Measurements from ENCODE around the gene SPARCL1.

The SPARCL1 gene

DNA sequence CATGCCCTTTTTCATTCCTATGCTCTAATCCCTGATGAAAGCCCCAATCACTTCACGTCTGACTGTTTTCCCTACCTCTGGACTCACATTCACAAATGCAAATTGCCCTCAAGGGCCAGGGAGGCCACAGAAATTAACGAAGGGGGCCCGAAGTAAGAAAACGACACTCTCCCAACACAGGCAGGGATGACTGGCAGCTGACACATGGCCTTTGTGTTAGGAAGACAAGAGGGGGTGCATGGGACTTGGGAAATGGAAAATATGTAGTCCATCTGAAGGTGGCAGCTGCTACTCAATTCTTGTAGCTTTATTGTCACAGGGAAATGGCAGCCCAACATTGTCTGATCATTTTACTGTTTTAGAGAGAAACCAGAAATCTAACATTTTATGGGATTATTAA lies 12.3 kb upstream of the SPARCL1 start:
- DNase-seq (no peak), ATAC-seq (no peak)

DNA sequence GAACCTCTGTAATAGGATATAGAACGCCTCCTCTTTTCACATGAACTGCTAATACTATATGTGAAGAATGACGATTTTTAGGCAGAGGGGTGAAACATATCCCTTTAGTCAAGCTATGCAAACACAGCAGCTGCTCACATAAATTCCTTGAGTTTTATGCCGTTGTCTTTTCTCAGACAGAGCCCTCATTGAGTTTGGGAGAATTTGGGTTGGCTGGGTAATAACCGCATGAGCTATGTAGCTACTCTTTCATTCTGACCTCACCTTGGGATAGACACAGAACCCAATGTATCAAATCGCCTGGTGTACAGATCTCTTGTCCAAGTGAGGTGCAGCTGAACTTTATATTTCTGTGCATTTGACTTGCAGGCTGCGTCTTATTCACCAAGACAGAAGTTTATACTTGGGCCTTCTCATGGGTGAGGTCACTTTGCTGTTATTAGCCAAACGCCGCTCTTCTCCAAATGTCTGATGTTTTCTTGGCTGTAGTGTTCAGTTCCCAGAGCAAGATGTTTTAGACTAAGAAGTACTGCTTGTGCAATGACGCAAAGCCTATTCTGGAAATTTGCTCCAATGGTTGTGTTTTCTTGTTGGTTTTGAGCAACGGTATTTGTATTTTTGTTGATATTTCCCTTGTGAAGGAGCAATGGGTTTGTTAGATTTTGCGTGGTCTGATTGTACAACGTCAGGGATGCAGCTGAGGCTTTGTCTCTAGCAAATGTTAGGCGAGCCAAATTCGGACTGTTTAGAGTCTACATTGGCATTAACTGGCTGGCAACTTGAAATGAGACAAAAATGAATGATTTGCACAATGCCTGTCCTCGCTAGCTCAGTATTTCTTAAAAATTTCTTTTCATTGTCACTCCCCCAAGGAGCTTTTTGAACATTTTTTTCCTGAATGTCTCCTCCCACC lies 11.2 kb upstream of the SPARCL1 start:
- ATAC-seq (no peak), DNase-seq (no peak)

DNA sequence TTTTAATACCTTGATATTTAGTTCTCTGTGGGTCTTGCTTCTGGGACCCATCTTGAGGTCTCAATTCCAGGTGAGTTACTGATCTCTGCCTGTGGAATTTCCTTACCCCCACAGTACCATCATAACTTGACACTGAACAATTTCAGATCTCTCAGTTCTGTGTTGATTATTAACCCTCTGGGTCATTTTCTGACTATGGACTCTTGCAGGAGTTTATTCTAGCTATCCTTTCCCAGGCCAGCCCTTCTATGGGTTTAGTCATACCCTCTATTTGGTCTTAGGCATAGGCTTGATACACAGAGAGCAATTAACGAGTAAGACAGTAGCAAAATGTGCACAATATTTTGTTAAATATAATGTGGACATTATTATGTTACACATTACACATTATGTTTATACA lies 3.7 kb upstream of the SPARCL1 start:
- no peak for ATAC-seq

DNA sequence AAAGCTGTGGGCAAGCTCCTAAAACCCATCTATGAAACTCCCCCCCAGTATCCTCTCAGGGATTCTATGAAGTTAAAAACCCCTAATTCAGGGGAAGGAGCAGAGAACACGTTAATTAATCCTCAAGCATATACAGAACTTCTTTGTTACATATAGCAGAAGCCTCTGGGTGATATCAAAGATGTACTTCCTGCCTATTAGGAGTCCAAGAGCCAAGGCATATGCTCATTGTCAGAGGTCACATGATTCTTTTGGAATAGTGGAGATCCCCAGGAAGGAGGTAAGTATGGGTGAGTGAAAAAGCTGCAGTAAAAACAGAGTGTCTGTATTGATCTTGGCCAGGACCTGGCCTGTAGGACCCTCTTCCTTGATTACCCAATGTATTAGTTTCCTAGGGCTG lies 2.9 kb upstream of the SPARCL1 start:
- DNase-seq (no peak), ATAC-seq (no peak)

More for the DNA sequence above, 3.7 kb upstream of the SPARCL1 start:
- DNase-seq = no peak

DNA sequence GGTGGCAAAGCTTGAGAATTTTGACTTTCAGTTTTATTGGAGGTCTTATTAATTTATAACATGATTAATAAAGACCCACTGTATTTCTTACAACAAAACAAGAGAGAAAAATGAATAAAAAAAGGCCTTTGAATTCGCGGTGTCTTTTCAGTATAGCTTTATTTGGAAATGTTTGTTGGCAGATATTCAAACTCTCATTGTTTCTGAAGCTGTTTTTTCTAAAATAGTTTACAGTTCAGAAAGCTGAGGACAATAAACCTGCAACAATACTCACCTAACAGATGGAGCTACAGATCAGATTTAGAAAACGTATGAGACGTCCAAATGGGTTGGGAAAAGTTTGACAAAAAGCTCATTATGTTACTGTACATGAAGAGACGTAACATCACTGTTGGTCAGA lies 2.4 kb upstream of the SPARCL1 start:
- ATAC-seq = no peak

DNA sequence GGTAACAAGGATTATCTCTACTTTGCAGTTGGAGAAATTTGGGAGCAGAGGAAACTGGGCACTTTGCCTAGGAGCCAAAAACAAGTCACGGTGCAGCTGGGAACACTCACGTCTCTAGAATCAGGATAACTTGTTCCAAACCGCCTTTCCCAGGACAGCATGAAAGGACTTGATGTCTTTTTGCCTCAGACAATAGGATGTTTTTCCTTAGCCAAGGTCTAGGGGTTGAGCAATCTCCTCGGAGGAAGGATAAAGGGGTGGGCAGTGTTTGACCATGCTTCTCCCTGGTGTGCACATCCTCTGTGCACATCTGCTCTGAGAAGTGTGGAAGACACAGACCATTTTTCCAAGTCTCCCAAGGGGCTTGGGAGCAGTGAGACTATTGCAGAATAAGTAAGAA lies 1.7 kb upstream of the SPARCL1 start:
- DNase-seq (no peak), ATAC-seq (no peak)

More for the DNA sequence above, 2.4 kb upstream of the SPARCL1 start:
- no peak for DNase-seq

DNA sequence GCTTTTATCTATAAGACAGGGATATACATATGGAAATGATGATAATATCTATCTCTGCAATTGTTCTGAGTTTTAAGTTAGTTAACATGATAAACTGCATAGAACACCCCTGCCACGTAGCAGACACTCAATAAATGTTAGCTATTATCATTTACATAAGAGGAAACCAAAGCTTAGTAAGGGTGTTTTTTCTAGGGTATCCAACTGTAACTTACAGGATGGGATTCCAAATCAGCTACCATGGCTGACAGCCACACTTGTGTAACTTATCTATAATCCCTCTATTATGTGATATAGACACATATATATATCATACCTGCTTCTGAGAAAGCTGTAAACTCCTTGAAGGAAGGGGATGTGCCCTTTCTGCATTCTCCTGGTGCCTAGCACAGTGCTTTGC lies 1.1 kb upstream of the SPARCL1 start:
- ATAC-seq = no peak
- no peak for DNase-seq

DNA sequence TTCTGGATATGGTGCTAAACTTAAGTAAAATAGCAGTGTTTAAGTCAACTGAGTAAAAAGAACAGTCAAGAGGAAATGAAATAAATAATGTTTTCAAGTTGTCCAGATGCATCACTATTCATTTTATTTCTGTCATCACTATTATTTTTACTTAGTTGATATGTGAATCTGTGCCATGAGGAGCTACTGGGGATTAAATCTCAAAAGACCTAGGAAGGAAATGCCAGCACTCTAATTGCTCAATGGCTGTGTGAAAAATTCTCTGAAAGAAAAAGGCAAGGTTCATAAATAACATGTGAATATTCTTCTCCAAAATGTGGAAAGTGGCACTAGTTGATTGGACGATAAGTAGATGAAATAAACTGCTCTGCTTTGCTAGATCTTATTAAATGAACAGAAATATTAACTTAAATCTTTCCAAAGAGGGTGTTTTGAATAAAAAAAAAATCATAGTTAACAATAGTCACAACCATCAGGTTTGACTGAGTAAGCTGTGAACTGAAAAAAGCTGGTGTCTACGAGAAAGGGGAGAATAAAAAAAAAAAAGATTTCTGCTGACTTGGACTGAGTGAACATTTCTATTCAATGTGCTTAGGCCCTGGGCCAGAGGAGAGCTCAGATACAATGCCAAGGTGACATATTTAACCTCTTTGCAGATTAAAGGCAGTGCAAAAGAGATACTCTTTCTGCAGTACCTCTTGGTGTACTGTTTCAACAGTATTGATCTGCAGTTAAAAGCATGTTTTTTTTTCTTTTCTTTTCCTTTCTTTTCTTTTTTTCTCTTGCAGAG lies 1.6 kb downstream of the SPARCL1 start:
- ATAC-seq = no peak
- DNase-seq = no peak

DNA sequence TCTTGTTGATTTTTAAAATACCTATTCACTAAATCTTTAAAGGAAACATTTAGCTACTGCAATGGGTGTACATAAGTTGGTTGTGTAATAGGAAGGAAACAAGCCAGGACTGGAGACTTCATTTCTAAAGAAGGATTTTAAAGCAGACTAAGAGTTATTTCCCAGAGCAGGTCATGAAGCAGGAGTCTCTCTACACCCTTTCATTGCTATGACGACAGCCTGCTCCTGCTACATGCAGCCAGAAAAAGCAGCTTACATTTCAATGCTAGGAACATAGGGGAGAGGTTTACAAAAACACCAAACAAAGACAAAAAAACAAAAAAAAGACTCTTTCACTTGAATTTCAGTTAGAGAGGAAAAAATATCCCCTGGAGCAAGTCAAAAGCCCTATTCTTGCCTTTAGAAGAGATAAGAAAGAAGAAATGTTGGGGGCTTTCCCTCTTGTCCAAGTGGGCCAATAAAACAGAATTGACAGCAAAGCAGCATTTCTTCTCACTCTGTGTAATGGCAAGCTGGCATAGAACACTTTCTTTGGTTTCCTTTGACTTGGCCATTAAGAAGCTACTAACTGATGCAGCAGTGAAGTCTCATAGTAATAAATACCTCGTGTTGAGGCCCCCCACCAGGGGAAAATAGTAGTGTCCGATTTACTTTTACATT lies 3.4 kb downstream of the SPARCL1 start:
- DNase-seq (no peak), ATAC-seq (no peak)

DNA sequence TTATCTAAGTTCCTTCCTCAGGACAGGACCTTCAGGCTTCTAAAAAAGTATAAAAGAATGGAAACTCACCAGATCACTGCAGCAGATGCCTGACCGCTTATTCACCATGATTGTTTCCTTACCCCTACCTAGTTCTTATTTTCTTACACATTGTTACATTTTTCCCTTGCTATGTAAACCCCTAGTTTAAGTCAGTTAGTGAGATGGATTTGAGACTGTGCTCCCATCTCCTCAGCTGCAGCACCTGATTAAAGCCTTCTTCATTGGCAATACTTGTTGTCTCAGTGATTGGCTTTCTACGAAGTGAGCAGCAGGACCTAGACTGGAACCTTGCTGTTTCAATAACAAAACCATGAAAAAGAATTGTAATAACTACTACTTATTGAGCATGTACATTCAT lies 4.7 kb downstream of the SPARCL1 start:
- ATAC-seq = no peak
- DNase-seq = no peak

DNA sequence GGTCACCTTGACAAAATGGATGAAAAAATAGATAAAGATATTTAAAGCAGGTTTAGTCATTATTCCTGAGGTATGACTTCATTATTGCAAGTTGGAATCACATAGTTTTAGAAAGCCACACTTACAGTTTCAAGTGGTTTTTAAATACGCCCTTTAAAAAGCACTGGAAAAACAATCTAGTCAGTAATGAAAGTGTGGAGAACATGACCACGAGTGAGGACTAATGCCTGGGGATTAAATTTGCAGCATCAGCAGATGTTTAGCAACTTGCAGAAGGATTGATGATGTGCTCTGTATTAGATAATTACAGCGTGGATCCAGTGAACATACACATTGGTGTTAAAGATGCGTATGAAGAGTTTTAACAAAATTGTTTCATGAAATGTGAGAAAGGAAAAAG lies 5.9 kb downstream of the SPARCL1 start:
- DNase-seq (no peak), ATAC-seq (no peak)

DNA sequence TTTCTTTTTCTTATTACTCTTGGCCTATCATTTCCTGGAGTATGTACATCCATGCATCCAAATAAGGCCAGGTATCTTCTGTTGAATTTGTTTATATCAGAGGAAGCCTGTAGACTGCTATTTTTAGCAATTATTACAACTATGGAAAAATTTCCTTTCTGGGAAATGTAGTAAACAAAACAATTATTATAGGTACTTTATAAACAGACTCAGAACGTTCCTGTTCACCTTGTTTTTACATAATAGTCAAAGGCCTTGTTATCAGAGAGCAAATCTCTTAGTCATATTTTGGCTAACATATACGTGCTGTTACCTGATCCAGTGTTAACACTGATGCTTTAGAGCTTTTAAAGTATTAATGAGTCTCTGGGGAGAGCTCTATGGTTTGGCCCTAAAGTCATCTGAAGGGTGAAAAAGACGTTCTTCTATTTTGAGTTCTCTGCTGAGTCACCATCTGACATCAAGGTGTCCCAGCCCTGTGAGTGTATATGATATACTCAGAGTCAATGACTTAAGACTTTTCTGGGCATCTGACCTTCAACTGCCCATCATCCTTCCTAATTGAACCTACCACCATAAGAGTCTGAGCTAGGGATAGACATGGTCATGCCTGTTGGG lies 7.3 kb downstream of the SPARCL1 start:
- ATAC-seq = no peak
- DNase-seq = no peak

DNA sequence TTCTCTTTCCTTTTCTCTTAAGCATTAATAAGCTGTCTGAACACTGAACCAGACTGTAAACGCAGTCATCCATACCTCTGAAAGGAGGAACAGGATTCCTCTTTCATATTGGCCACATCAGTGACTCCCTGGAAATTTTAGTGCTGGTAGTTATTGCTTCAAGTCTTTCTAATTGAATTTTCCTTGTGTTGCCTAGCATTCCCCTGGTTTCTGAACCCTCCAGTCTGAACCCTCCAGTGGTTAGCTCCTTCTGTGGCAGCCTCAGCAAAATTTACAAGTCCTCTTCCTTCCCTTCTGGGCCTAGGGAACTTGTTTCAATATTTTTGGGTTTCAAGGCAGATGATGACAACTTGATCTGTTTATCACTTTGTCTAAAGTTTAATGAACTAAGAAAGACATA lies 7.9 kb downstream of the SPARCL1 start:
- ATAC-seq (no peak), DNase-seq (no peak)

DNA sequence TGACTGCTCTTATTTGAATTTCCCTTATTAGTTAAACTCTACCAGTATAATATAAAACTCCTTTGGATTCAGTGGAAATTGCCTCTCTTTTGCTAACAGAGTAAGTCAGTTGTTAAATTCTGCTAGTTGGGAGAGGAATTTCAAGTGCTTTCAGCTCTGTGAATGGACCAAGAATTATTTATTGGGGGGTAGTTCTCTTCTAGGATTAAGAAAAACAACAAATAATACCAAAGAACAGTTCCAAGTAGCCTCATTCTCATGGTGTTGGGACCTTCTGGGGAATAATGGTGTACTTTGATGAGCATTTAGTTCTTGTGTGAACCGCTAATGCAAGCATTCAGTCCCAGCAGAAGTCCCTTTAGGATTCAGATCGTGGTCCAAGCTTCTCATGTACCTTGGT lies 11.6 kb downstream of the SPARCL1 start:
- no peak for ATAC-seq

DNA sequence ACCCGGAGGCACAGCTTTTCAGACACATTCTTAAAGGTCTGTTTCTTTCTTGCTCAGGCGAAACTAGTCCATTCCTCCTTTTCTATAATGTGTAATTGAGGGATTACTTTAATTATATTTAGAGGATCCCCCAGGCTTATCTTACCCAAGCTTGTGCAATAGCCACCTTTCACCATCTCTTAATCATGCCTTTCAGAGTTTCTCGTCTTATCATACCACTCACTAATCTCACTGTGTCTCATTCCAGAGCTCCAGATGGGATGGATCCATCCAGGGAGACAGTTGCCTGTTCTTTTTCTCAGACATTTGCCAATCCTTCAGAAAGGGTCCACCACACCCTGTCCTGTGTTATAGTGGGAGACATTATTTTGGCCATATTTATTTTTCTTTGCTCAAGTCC lies 12.5 kb downstream of the SPARCL1 start:
- ATAC-seq (no peak), DNase-seq (no peak)

More for the DNA sequence above, 11.6 kb downstream of the SPARCL1 start:
- DNase-seq = no peak

DNA sequence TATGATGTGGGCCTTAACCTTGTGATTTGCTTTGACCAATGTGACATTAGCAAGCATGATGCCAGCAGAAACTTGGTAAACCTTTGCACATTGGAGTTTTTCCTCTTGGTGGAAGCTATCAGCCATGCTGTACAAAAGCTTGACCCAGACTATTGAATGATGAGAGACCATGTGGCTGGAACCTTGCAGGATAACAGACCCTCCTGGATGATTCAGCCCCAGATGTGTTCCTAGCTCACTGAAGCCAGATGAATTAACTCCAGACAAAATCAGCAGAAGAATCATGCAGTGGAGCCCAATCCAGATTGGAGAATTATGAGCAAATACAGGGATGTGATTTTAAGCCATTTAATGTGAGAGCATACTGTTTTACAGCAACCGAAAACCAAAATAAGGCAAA lies 16.8 kb downstream of the SPARCL1 start:
- DNase-seq = no peak
- ATAC-seq = no peak

DNA sequence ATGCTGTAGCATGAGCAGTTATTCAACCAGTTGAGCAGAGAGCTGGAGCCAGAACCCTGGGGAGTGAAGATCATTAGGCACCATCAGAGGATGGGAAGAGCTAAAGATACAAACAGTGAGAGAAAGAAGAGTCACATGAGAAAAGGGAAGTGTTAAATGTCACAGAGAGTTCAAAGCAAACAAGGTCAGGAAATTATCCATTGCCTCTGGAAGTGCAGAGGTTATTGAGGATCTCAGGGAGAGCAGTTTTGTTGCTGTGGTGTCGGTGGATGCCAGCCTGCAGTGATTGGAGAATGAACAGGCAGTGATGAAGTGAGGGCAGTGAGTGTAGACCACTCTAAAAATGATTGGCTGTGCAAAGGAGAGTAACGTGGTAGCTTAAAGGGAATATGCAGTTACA lies 17.7 kb downstream of the SPARCL1 start:
- ATAC-seq = no peak
- DNase-seq = no peak

DNA sequence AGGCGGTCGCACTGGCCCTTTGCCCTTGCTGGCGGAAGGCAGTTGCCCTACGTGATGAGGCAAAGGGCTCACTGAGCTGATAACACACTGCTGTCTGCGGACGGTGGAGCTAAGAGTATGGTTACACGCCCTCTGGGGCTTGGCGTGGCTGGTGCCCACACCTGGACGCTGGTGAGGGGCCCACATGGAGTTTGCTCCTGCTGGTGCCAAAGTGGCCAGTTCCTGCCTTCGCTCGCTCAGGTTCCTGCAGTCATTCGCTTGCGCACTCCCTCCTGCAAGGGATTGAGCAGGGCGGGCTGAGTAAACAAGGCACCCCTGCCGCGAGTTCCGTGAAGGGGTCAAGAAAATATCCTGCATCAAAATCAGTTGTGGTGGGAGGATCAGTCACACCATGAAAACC lies 18.4 kb downstream of the SPARCL1 start:
- DNase-seq (no peak), ATAC-seq (no peak)

DNA sequence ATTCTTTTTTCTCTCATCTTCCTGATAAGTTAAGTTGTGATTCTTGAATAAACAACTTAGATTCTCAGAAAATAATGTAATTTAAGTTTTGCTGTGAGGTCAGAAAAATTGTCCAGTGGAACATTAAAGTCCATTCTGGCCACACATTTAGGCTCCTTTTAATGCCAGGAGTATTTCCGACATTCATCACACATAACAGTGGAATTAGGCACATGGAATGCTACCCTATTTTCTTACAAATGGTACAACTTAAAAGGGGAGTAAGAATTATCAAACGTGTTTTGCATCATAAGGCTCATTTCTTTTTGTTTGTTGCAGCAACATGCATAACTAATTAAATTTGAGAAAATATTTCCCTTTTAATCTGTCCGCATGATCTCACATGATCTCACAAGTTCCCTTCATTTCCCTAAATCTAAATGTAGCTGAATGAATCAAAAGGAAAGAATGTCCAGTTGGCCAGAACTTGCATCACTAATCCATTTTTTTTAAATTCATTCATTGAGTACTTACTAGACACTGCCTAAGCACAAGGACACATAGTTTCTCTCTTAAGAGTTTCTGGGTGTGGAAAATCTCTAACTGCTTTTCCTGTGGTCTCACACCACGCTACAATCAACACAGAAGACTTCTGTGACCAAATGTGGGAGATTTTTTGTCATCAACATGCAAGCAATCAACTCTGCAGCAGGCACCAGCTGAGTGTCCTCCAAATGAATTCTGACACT lies 22.0 kb downstream of the SPARCL1 start:
- no peak for DNase-seq
- no peak for ATAC-seq

DNA sequence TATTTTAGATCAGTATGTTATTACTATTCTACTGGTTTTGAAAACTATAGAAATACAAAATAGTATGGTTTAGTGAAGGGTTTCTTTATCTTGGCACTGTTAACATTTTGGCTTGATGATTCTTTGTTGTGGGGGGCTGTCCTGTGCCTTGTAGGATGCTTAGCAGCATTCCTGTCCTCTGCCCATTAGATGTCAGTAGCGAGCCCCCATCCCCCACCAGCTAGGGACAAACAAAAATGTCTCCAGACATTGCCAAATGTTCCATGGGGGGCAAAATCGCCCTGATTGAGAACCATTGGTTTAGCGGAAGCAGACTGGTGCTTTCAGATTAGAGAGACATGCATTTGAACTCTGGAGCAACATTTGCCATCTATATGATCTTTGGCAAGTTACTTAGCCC lies 23.3 kb downstream of the SPARCL1 start:
- peak; percentile 5 for DNase-seq
- no peak for ATAC-seq

DNA sequence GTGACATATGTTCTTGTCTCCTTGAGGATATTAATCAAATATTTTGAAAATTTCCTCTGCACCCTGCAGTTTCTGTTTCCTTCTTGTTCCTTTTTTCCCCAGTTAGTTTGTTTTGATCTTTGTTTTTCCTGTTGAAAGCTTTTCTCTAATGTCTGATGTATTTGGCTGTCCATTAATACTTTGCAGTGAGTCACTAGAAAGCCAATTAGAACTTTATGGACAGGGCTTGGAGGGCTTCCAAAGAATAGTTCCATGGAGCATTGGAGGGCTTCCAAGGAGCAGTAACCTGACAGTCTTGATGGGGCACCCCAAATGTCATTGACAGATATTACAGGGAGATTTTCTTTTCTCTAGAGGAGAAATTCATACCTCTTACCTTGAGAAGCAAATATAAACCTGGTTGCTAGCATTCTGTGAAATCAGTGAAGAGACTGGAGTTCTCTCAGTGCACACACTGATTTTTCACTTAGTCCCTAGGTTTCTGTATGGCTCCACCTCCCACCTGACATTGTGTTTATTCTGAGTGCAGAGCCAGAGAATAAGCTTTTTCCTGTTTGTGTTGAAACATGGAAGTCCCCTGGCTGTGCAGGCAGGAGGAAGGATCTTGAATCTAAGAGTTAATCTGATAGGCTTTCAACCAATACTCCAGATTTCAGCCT lies 26.5 kb downstream of the SPARCL1 start:
- DNase-seq (no peak), ATAC-seq (no peak)

Measured in stimulated activated naive CD8-positive, alpha-beta T cell treated with anti-CD3 and anti-CD28 coated beads, Interleukin-15, Interleukin-2, amounts not matched to agents 100 U/mL and 50 U/mL, for 24 hours (primary cell).